Left renal cortex interstitium (tissue), 4 donors: ENCODE data around the gene IL17RD. TPM values are rescaled to one million over a fixed set of nuclear protein-coding genes. Genes with fewer than 3 reads are reported as not detected.
"Not testable (repeated sequence)": the region's sequence is repeated elsewhere in the genome, so short reads cannot be mapped to it uniquely, and the experiment has no call there.

Experiments used
- DNase-seq, 4 donors: peaks; one replicate each; pipeline ENCODE4 v3.0.0-alpha.2; 2013; ENCODE audit warnings: low read depth in 4 of 4, low spot score in 2 of 4, missing footprints in 1 of 4
- polyA plus RNA-seq, 4 donors: library from polyadenylated mRNA; unstranded; fragments of 120-200 nt; gene quantifications; one replicate each; pipeline ENCODE4 v1.2.1, GENCODE V29; 2013; ENCODE audit not compliant: insufficient read length in 4 of 4

The IL17RD gene
- polyA plus RNA-seq, 4 donors, result 43.1 to 55.6 (median 51.3) TPM

GRCh38 chr3:57097536-57097935, 67.6 kb downstream of the IL17RD start:
- DNase-seq, result no peak

- no peak for DNase-seq
These were observed 69.8 kb downstream of the IL17RD start for GRCh38 chr3:57095363-57095762.

- no peak for DNase-seq
These were observed 70.6 kb downstream of the IL17RD start for GRCh38 chr3:57094575-57094974.

GRCh38 chr3:57093971-57094535, 71.1 kb downstream of the IL17RD start:
- no peak for DNase-seq

- DNase-seq, result no peak
These were observed 71.7 kb downstream of the IL17RD start for GRCh38 chr3:57093489-57093888.

- no peak for DNase-seq
These were observed 73.5 kb downstream of the IL17RD start for GRCh38 chr3:57091521-57092273.

GRCh38 chr3:57089043-57089442, 76.1 kb downstream of the IL17RD start:
- no peak for DNase-seq

GRCh38 chr3:57088503-57088902, 76.7 kb downstream of the IL17RD start:
- DNase-seq, result no peak

GRCh38 chr3:57087361-57088092, 77.6 kb downstream of the IL17RD start:
- no peak for DNase-seq

GRCh38 chr3:57086201-57086600, 79.0 kb downstream of the IL17RD start:
- no peak for DNase-seq

GRCh38 chr3:57085211-57085610, 79.9 kb downstream of the IL17RD start:
- DNase-seq, result no peak

- not testable (repeated sequence) for DNase-seq
These were observed 81.7 kb downstream of the IL17RD start for GRCh38 chr3:57083266-57083995.

- DNase-seq, result no peak
These were observed 82.7 kb downstream of the IL17RD start for GRCh38 chr3:57082481-57082880.

GRCh38 chr3:57081173-57081572, 84.0 kb downstream of the IL17RD start:
- no peak for DNase-seq

- DNase-seq, result no peak
These were observed 85.0 kb downstream of the IL17RD start for GRCh38 chr3:57080171-57080570.

- DNase-seq, result no peak
These were observed 85.7 kb downstream of the IL17RD start for GRCh38 chr3:57079474-57079831.

- peak in 2 of 4 donors; percentile 49 to 52 for DNase-seq
These were observed 86.3 kb downstream of the IL17RD start for GRCh38 chr3:57078635-57079473.

- peak in 1 of 4 donors; percentile 38 for DNase-seq
These were observed 86.9 kb downstream of the IL17RD start for GRCh38 chr3:57078344-57078634.

GRCh38 chr3:57077630-57078343, 87.4 kb downstream of the IL17RD start:
- no peak for DNase-seq
